Measurements from ENCODE around the gene MAP4K3.
"Not testable (repeated sequence)": the region's sequence is repeated elsewhere in the genome, so short reads cannot be mapped to it uniquely, and the experiment has no call there.

- TF ChIP-seq CTCF, POLR2A (IDR thresholded peaks at IDR 0.05): not testable (repeated sequence)
These were observed 76.7 kb downstream of the MAP4K3 start for GRCh38 chr2:39360342-39360741.

Measured in thyroid gland (tissue), 4 donors.